NCI-H1694 (cell line): ENCODE measurements around the gene CNDP1.

Experiments
- DNase-seq: peaks from one replicate; lab custom pipeline; 2025; lab: John Stamatoyannopoulos, UW

CNDP1 gene

DNA sequence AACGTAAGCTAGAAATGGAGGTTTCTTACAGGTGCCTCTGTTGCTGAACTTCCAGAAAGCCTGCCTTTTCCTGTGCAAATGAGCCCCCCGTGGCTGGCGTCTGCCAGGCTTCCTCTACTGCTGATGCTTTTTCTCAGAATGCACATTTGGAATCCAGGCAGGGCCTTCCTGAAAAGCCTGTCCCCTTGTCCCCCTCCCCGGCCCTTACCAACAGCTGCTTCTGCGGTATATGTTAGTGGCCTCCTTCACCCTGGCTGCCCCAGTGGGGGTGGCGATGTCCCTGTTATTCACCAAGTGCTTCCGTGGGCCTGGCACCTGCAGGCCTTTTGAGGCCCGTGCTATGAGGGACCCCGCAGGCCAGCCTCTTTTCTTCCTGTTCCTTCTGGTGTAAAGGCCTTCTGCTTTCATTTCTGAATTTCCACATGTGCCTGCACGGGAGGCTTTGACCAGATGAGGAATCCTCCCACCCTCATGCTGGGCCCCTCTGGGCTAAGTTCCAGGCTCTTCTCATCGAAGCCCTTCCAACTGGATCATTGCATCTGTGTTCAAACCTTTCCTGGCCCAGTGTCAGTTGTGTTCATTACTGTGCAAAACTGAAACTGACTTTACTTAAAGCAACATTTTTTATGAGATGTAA is 27.7 kb upstream of the CNDP1 start:
- DNase-seq = no peak

DNA sequence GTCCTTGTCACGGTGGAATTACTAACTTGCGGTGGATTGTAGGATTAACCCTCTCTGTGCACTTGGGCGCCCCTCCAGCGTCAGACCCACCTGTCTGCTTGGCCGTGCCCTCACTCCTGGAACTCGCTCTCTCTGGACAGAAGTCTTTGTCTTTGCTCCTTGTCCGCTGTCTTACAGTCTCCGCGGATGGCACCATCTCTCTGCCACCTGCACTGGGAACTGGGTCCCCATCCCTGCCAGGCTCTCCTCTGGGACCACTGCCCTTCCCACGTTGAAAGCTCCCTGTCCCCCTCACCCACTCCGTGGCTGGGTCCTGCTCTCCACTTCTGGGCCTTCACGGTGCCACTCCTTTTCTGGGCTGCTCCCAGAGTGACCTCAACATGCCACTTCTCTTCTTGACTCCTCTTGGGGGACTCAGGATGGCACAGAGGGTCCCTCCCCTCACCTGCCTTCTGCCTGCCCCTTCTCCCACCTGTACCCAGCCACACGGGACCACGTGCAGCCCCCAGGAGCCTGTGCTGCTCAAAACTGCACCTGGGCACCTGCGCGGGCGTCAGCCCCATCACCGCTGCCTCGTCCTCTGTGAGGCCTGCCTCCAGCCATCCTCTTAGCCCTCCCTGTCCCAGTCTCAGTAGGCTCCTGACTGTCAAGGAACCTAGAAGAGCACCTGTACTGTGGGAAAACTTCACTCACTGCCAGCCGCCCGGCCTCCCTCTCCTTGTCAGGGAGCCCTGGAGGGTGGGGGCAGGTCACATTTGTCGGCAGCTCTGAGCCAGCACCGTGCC is 27.0 kb upstream of the CNDP1 start:
- DNase-seq = no peak

DNA sequence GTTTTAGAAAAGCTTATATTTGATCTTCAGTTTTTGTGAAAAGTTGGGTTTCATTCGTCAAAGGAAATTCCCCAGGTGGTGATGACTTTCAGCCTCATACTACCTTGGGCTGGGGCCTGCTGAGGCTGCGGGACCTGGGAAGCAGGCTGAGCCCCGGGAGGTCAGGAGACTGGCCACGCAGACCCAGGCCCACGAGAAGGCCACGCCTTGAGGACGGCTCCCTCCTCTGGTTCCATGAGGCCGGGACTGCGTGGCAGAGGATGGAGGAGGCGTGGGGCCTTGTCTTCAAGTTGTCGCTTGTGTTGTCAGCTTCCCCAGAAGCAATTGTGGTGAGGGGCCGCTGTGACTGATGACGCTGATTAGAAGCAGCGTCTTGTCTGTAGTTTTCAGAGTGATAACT is 26.4 kb upstream of the CNDP1 start:
- no peak for DNase-seq

DNA sequence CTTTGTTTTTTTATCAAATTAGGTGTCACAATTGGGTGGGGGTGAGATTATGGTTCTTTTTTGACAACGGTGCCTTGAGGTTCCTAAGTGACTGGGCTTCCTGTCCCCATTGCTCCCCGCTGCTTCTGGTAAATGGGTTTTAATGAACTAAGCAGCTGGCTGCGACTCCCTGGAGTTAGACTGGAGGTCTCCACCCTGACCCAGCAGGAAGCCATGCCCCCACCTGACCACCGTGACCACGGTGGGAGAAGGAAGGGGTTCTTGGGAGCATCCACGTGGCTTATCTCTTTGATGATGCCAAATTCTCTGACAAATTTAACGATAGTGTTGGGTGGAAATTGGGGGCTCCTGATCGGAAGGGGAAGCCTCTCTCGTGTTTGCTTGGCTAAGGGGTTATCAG is 25.9 kb upstream of the CNDP1 start:
- no peak for DNase-seq

DNA sequence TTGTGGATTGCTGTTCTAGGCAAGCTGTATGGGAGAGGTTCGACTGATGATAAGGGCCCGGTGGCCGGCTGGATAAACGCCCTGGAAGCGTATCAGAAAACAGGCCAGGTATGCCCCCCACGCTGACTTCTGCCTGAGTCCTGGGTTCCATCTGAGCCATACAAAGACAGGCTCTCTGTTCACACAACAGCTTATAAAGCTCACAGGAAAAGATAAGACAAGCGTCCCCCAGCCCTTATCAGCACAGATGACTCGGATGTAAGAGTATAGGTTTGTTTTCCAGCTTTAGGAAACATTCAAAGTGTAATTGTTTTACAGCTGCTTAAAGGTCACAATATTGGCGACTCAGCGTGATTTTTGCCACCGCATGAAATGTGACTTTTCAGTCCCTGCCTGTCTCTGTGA is 25.5 kb upstream of the CNDP1 start:
- no peak for DNase-seq

DNA sequence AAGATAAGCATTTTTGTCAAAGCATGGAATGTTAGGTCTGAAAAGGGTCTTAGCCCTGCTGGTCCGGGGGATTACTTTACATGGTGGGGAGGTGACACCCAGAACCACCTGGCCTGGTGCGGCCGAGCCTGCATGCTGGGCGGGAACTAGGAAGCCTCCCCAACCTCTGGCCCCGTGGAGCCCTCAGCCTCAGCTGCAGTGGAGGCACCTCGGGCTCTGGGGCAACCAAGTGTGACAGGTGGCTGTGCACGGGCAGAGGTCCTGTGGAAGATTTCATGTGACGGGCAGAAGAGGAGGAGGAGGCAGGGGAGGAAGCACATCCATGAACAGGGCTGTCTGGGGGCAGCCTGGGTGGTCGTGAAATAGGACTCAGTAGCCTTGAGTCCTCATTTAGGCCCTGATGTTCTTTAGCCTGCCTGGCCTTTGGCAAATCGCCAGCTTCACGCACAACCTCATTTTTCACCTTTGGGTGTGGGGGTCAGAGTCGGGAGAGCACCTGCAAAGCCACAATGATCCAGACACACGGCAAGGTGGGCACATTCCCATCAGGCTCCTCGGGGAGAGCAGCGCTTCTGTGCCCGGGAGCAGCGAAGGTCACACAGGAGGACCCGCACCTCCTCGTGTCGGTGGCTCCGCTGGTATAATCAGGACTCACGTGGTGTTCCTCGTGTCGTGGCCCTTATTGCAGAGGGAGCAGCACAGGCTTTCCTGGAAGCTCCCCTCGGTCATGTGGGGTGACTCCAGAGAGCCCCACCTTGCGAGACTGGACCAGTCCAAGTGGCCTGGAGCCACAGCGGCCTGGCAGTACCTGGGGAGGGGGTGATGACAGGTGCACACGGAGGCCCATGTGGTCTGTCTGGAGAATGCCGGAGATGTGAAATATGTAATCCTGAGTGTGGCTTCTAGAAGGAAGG is 24.2 kb upstream of the CNDP1 start:
- DNase-seq = no peak

DNA sequence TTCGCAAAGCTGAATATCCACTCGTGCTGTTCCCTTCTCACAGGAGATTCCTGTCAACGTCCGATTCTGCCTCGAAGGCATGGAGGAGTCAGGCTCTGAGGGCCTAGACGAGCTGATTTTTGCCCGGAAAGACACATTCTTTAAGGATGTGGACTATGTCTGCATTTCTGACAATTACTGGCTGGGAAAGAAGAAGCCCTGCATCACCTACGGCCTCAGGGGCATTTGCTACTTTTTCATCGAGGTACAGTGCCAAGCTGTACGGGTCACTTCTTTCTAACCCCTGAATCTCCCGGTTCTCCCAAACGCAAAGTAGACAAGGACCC is 23.6 kb upstream of the CNDP1 start:
- no peak for DNase-seq

DNA sequence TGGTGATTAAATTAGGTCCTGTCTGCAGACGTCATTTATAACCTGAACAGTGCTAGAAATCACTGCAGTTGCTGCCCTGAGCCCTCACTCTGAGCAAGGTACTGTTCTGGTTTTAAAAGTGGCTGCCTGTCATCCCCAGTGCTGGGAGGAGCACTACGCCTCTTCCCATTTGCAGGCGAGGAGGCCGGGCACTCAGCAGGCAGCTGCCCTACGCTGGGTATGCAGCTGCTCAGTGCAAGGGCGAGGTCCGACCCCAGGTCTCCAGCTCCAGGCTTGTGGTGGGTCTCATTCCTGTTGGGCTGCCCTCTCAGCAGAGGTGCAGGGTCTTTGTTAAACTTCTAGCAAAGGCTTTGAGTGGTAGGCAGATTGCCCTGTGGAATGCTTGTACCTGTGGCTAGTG is 22.5 kb upstream of the CNDP1 start:
- no peak for DNase-seq

DNA sequence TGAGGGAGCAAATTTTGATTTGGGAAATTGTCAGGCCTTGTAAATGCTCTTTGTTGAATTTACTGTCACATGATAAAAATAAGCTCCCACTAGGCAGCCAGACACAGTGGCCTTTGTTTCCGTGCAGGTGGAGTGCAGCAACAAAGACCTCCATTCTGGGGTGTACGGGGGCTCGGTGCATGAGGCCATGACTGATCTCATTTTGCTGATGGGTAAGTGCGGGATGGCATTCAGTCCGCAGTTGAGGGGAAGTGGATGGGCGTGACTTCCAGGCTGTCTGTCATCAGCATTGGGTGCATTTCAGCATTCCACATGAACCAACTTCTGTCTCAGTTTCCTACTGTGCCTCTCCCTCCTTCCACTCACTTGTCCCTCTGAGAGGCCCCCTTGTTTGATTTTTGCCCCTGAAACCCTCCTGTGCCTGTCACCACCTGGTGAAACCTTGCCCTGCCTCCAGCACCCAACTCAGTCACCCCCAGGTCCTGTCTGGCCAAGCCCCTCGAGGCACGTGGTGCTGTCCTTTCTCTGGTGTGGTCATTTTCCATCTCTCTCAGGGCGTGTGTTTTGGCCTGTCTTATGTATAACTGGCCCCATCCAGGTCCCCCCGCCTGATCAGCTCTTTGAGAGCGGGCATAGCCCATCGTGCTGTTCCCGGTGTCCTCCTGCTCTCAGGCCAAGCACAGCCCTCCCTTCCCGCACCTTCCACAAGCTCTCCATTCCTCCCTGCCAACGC is 21.8 kb upstream of the CNDP1 start:
- DNase-seq = no peak

DNA sequence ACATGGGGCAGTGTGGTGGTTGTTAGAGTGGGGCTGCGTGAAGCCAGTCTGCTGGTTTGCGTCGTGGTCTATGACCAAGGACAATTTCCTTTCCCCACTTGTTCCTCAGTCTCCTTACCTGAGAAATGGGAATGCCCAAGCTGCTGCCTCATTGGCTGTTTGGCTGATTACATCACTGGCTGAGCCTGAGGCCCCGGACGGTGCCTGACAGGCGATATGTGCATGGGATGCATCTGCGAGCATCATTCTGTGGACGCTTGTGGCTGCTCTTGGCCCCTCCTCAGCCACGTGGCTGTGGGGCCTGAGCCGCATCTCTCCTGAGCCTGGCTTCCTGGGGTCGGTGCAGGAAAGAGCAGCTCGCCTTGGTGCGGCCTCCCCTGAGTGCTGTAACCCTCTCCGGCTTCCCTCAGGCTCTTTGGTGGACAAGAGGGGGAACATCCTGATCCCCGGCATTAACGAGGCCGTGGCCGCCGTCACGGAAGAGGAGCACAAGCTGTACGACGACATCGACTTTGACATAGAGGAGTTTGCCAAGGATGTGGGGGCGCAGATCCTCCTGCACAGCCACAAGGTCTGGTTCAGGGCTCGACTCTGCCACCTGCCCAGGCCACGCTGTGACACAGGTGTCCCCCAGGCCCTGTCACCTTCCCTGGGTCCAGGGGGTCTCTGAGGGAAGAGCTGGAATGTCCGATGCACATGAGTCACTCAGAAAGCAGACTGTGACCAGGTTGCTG is 21.0 kb upstream of the CNDP1 start:
- no peak for DNase-seq

DNA sequence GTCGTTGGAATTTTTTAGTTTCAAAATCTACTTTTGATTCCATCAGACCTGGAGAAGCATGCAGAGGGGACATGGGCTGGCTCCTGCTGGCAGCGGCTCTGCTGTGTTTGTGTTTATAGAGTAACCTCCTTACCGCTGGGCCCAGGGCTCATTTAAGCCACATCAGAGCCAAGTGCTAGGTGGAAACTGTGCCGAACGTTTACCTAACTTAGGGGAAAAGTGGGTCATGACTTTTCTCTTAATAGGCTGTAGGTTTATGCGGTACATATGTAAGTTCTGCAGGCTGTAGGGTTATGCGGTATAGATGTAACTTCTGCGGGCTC is 20.5 kb upstream of the CNDP1 start:
- DNase-seq = no peak

DNA sequence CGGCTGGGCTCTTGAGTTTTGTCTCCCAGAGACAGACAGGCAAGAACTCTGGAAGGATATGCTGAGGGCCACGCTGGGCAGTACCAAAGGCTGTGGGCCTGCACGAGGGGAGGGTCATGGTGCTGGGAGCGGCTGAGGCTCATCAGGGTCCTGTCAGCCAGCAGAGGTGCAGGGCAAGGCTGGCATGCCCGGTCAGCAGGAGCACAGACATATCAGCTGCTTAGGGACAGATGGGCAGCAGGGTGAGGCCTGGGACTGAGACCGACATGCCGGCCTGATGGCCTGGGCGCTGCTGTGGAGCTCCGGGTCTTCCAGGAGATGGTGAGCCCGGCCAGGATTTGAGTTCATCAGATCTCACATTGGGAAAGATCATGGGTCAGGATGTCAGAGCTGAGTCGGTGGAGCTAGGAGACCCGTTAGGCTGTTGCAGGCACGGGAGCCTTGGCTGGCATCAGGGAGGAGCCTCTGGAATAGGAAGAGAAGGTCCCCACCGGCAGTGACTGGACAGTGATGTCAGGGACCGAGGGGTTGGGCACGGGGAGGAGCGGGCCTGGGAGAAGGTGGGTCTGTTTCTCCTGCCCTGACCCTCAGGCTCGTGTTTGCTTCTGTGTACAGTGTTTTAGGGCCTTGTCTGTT is 19.3 kb upstream of the CNDP1 start:
- DNase-seq = no peak

DNA sequence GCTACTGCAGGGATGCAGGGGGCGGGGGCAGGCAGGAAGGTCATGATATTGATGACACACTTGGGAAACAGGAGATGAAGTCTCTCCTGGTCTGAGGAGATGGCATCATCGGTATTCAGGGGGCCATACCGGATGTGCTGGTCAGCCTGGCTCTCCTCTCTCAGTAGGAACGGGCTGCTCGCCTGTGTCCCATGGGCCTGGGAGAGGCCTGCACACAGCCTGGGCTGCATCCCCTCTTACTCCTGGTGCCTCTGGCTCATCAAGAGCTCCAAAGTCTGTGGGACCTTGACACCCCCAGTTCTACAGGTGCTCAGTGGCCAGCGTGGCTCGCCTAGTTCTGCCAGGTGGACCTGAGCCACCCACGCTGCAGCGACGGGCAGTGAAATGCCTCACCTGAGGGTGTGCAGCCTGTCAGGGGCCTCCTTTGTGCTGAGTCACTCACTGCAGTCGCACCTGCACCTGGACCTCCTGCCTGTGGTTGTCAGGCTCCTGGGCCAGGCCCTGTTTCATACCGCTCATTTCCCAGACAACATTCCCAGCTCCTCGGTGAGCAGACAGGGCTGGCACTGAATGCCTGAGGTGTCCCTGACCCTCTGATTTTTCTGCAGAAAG is 18.6 kb upstream of the CNDP1 start:
- DNase-seq = no peak

DNA sequence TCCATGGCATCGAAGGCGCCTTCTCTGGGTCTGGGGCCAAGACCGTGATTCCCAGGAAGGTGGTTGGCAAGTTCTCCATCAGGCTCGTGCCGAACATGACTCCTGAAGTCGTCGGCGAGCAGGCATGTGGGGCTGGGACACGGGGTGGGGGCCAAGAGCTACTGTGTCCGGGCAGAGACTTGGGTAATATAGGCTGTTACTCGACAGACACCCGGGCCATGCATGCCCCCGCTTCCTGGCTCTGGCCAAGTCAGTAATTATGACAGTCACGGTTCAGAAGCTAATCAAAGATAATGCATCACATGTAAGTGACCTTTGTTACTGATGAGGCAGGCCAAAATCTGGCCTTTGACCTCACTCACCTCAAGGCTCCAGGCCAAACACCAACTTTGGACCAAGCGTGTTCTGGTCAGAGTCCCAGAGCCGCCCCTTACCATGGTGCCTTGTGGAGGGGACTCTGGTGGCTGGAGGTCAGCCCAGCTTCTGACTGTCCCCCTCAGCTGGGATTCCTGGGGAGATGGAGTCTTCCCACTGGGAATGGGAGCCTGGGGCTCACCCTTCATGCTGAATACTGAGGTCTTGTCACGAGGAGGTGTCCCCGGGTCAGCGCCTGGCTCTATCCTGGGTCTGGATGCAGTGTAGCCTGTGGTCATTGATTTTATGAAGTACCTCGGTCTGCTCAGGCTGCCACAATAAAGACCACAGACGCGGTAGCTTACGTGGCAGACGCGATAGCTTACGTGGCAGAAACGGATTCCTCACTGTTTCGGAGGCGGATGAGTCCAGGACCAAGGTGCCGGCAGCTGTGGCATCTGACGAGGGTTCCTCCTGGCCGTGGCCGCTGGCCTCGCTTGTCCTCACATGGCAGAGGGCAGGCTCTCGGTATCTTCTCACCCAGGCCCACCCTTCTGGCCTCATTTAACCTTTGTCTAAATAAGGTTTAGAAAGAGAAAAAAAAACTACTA is 17.7 kb upstream of the CNDP1 start:
- DNase-seq = no peak

DNA sequence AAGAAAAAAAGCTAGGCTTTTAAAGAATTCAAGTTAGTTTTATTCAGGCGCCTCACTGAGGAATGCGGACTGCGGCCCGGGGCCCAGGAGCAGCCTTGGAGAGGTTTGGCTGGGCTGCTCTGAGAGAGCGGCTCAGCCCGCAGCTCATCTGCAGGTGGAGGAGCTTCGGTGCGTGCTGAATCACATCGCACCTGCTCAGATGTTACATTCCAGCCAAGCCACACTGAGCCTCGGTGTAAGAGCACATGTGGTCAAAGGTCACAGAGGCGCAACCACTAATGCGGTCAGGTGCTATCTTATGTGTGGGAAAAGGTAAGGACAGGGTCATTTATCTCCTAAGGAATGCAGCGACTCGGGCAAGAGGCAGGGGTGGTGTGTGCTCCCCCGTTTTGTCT is 17.1 kb upstream of the CNDP1 start:
- no peak for DNase-seq

DNA sequence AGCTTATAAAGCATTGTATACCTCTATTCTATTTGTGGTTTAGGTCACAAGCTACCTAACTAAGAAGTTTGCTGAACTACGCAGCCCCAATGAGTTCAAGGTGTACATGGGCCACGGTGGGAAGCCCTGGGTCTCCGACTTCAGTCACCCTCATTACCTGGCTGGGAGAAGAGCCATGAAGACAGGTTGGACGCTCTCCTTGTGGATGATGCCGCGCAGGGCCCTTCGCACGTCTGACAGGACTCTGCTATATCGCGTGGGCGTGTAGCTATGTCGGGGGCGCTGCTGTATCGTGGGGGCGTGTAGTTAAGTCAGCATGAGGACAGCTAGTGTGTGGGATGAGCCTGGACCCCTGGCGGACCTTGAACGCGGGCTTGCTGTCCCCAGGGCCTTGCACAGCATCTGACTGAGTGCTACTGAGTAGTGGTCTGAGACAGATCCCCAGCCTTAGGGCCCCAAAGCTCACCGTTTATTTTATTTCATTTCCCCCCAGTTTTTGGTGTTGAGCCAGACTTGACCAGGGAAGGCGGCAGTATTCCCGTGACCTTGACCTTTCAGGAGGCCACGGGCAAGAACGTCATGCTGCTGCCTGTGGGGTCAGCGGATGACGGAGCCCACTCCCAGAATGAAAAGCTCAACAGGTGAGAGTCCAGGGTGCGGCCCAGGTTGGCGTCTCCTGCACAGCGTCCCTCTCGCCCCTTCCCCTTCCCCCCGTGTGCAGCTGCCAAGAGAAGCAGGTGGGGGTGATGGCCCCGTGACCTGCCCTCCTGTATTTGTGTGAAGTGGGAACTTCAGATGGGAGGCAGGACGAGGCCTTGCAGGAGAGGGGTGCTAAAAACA is 15.6 kb upstream of the CNDP1 start:
- DNase-seq = no peak

DNA sequence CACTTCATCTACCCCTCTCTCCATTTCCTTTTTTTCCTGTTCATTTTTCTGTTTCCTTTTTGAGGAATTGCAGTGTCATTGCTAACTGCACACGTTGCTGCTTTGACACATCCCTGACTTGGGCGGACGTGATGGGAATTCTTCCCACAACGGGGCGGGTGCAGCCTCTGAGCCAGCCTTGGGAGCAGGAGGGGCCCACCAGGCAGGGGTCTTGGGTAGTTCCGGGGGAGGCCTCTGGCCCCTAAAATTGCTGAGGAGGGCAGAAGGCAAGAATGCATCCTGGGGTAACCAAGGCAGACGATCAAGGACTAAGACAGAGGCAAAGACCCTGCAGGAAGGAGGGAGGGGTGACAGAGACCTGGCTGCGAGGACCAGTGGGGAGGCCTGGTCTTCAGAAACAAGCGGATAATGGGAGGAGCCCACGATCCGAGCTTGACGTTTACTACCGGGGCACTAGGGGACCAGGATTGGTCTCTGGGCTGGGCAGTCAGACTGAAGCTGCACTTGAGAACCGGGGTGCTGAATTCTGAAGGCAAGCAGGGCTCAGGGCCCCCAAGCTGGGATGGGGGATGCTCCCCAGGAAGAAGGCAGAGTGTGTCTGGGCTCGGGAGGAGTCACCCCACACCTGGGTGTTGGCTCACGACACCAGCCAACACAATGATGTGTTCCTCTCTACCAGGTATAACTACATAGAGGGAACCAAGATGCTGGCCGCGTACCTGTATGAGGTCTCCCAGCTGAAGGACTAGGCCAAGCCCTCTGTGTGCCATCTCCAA is 14.8 kb upstream of the CNDP1 start:
- DNase-seq = no peak
